Raji (cell line): ENCODE data around the gene PAX2.

Experiments used
- POLR2A ChIP-seq: IDR thresholded peaks from 2 replicates; pipeline ENCODE4 v1.6.1; 2011; ENCODE audit warnings: low read depth, low read length, control low read depth; ENCODE audit not compliant: insufficient read depth

The PAX2 gene

DNA sequence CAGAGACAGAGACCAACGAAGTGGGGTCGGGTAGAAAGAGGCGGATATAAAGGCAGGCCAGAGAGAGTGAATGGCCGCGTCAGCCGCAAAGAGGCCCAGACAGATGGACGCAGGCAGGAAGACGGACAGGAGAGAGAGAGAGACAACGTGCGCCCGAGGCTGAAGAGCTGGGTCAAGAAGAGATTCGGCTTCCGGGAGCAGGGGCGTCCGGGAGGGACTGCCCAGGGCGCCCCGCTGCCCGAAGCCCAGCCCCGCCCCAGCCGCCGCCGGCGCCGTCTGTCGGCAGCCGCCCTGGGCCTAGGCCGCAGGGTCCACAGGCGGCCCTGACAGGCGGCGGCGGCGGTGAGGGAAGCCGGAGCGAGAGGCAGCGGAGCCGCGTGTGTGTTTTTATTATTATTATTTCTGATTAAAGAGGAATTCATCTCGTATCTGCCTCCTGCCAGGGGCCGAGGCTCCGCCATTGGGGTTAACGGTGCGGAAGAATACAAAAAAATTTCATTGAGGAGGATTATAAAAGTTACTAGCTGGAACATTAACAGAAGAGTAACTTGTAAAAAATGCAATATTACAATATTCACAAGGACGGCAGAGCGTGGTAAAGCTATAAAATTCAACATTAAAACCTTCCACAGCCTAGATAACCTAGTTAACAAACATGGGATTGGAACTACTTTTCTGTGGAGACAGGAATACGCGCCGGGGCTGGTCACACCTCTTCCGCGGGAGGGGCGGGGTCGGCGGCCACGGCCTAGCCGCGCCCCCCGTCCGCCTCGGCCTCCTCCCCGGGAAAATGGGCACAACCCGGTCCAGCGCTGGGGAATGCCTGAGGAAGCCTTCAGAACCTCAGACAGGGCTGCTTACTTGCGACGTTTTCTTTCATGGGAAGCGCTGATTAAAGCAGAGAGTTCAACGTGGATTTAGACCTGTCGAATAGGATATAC is 29.7 kb upstream of the PAX2 start:
- TF ChIP-seq POLR2A = no peak

DNA sequence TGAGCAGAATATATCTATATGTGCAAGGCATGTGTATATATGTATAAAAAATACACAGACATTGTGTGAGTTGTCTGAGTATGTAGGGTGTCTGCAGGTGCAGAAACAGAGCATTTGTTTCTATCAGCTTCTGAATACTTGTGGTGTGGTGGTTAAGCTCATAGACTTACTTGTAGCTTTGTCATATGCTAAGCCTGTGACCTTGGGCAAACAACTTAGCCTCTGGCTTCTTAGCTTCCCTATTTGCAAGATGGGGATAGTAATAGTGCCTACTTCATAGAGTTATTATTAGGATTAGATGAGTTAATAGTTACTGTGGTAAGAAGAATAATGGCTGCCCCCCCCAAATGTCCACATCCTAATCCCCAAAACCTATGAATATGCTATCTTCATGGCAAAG is 28.2 kb upstream of the PAX2 start:
- TF ChIP-seq POLR2A = no peak

DNA sequence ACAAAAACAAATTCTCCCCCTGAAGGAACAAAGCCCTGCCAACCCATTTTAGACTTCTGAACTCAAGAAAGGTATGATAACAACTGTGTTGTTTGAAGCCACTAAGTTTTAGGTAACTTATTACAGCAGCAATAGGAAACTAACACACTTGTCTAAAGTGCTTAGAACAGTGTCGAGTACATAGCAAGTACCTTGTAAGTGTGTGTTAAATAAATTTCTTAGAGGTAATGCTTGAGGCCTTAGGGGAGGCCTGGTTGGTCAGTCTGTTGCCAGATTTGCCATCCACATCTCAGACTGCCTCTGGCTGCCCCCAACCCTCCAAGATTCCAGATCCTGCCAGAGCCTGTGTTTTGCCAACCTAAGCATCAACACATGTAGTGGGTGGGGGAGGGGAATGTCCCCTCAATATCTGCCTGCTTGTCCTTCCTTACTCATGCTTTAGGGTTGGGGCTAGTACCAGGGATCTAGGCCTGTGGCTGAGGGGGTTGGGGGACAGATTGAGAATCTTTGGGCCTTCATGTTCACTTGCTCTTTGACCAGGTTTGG is 27.1 kb upstream of the PAX2 start:
- no peak for TF ChIP-seq POLR2A

DNA sequence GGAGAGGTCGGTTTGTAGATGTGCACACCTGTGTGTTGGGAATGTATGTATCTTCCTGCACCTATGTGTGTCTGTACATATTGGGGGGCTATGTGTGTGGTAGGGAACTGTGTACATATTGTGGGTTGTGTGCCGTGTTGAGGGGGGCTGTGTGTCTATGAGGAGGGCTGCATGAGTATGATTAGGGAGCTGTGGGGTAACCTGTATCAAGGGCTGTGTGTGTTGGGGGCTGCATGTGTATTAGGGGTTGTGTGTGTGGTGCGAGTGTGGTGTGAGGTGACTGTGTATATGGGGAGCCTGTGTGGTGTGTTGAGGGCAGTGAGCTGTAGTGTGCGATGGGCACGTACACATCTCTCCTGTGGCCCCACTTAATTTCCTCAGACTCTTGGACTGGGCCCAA is 22.2 kb upstream of the PAX2 start:
- no peak for TF ChIP-seq POLR2A

DNA sequence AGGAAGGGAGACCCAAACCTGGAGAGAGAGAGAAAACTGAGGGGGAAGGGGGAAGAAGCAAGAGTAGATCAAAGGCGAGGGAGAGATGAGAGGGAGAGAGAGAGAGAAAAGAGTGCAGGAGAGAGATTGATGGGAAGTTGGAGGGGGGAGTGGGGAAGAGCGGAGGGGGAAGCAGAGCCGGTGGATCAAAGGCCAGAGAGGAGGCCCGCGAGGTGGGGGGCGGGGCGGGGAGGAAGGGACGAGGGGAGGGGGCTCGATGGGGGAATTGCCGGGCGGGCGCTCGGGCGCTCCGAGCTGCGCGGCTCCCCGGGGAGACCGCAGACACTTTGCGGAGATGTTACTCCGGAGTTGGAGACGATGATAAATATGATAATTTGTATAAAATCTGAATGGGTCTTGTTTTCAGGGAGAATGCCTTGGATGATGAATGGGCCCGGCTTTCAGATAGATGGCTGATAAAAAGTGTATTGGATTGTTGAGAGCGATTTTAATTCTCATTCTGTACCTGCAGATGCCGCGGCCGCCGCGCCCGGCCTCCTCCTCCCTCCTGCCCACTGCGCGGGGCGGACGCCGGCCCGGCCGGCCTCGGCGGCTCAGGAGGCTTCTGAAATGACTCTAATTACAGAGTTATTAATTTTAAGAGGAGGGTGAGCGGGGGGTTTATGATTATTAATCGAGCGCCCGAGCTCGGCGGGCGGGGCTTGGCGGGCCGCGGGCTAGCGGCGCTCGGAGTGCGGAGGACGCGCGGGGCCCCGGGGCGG is 21.4 kb upstream of the PAX2 start:
- TF ChIP-seq POLR2A = no peak

DNA sequence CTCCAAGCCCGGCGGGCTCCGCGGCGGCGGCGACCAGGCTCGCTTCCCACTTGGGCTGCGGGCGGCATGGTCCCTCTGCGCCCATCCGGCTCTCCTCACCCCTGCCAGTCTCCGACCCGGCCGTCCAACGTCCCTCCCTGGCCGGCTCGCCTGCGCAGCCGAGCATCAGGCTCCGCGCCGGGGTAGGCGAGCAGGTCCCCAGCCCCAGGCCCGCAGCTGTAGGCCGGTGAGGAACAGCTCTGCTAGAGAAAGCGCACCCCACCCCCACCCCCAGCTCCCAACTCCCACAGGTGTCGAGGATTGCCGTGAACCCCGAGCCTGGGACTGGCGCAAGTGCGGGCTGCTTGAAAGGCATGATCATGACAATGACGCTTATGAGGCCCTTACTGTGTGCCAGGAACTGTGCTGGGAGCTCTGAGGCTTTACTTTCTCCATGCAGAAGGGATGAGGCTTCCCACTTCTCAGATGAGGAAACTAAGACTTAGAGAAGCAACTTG is 20.8 kb upstream of the PAX2 start:
- TF ChIP-seq POLR2A = no peak

DNA sequence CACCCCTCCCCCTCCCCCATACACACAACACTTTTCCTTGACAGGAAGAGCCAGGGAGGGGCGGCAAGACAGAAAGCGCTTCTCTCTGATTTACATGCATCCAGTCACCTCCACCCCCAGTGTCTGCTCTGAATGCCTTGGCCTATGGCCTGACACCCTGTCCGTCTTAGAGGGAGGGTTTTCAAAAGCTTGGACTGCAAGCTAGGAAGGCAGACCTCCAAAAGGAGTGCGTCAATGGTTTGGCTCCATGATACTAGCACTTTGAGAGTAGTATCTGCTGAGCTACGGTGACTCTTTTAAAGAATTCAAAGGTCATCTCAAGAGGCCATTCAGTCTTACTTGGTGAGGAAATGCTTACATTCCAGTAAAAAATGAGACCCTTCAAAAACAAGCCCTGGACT is 20.3 kb upstream of the PAX2 start:
- no peak for TF ChIP-seq POLR2A

DNA sequence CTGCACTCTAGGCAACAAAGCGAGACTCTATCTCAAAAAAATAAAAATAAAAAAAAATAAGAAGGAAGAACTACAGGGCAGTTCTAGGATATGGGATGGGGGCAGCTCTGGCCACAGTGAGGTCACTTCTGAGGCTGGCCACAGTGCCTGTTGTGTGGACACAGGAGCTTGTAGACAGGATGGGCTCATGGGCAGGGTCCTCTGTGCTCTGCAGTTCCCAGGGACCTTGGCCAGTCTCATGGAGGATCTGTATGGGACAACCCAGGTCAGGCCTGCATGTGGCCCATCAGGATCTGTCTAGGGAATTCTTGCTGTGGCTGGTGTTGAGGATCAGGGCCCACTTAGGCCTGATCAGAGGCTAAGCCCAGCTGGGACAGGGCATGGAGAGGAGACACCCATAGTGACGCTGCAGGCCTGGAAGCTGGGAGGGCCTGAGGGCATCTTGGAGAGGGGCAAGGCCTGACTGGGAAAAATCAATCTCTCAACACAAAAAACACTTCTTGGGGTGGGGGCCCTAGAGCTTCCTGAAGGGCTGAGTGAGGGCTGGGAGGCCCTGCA is 19.4 kb upstream of the PAX2 start:
- no peak for TF ChIP-seq POLR2A

DNA sequence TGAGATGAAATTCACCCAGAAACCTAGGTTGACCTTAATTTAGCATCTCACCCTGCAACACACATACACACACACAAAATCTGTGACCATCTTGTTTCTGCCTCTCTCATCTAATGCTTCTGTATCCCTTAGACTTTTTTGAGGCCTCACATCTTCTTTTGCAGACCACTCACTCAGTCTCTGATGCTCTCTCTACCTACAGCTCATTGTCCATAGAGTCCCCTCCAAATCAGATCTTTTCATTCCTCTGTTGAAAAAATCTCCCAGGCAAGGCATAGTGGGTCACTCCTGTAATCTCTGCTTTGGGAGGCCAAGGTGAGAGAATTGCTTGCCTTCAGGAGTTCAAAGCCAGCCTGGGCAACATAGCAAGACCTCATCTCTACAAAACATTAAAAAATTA is 17.6 kb upstream of the PAX2 start:
- TF ChIP-seq POLR2A = no peak

DNA sequence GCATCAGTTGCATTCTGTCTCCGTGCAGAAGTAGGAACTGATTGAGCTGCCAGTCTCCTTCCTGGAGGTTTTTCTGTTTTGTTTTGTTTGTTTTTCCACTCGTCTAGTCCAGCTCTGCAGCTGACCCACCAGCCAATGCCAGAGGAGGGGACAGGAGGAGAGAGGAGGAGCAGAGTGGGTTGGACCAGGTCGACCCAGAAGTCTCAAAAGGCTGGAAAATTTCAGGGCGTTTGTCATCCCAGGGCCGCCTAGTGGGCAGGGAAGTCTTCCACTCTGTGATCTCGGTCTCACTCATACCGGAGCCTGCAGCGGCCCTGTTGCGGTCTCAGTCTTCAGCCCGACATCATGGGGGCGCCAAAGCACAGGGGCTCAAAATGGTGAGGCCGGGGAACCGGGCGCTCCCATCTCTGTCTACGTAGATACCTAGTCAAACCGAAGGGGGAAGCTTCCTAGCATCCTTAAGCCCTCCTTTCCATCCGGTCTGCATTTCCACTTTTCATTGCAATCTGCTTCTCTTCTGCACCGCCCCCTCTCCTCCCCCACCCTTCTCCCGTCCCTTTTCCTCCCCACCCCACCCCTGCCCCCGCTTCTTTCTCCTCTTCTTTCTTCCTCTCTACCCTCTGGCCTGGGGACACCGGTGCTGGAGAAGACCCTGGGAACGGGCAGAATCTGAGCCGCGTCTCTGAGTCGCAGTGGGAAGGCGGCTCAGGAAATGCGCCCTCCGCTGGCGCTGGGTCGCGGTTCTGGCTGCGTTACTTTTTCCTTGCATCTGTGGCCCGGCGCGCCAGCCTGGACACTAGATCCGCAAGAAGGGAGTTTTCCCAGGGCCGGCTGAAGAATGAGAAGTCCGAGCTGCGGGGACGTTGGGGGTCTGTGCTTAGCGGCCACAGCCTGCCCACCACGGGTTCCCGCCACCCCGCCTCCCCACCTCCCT is 16.2 kb upstream of the PAX2 start:
- no peak for TF ChIP-seq POLR2A

DNA sequence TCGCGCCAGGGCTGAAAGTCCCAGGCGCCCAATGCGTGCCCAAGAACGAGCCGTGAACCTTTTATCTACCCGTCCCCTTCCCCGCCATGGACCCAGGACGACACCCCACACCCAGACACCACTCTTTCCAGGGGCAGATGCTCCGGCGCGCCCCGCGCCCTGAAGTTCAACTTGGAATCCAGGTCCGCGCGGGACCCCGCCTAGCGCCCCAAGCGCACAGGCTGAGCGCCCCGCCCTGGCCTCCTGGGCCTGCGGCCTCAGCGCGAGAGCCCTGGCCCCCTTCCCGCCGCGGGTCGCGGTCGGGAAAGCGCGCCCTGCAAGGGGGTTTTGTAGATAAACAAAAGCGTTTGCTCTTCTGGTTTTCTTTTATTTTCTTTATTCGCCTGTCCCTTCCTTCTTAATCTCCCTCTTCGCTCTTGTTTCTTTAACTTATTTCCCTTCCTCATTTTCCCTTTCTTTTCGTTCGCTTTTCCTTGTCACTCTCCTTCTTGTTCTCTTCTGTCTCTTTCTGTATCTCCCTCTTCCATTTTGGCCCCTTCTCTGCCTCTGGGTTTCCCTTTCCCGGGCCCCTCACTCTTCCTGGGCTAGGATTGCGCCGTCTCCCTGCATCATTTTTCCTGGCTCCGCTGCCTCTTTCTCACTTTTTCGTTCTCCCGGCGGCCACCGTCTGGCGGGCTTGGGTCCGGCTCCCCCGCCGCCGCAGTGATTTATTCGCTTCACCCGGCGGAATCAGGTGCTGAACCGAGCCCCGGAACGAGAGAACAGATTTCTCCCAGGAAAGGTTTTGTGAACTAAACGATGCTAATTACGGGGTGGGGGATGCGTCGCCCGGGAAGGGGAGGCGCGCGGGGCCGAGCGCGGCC is 15.3 kb upstream of the PAX2 start:
- TF ChIP-seq POLR2A = no peak

DNA sequence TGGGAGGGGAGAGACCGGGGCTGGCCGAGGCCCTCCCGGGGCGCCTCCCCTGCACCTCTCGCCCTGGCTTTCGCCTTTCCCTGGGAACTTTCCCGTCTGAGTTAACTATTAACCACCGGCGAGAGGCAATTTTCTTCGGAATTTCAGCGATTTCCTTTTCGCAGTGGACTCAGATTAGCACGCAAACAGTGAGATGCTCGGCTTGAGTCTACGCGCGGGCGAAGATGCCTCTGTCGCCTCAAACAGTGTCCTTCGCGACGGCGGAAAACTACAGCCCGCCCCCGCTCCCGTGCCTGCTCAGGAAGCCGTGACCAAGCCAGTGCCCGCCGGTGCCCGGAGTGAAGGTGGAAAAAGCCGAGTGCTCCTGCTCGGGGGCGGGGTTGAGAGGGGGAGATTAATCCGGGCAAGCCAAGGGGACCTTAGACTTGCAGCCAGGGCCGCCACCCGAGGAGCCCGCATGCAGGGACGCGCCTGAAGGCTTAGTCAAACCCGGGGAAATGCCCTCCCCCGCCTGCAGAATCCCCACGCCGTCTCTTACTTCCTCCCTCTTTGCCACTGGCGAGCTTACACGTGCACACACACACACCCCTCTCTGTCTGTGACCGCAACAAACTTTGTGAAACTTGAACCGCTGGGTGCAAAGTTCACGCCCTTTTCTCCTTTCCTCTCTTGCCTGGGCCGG is 14.5 kb upstream of the PAX2 start:
- no peak for TF ChIP-seq POLR2A

DNA sequence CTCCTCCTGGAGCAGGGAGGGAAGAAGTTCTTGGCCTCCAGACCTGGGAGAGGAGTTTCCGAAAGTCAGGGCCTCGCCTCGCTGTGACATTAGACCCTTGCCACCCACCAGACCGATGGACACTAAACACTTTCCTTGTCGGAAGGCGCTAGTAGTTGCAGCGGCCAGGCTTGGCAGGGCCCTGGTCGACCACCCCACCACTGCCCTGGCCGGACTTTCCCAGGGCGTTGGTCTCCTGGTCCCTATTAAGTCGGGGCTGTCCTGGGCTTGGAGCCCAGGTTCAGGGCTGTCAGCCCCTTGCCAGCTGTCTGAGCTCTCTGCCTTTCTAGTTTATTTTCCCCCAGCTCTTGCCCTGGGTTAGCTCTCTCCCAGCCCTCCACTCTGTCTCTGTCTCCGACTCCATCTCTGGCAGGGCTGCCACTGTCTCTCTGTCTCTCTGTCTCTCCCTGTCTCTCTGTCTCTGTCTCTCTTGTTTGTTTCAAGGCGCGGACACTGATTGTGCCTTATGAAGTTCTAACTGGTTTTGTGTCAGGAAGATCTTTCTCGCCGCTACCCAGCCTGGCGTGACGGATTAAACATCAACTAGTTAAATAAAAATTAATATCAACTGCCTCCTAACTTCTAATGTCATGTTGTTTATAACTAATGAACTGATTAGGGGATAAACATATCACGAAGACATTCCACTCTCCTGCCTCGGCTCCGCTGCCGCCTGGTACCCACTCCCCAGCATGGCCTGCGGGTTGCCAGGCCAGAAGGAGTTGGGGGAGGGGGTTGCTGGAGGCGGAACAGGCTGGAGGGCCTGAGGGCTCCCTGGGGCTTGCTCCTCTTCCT is 13.8 kb upstream of the PAX2 start:
- no peak for TF ChIP-seq POLR2A

DNA sequence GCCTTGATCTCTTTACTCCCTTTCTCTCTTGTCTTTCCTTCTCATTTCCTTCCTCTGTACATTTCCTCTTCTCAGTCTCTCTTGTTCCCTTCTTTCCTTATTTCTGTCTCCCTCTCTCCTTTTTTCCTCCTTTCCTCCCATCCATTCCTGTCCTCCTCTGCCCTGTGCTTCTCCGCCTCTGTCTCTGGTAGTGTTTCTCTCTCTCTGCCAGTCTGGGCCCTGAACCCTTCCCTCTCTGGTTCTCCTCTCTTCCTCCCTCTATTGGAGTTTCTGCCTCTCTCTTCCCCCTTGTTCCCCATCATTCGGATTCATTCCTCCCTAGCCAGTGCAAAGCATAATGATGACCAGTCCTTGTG is 13.2 kb upstream of the PAX2 start:
- TF ChIP-seq POLR2A = no peak
